DND-41 (cell line): ENCODE data around the gene ITSN1.

Experiments
- ATAC-seq: fragments of 200-7000 bp; cut with Tn5 transposase; 3 replicates; pipeline ENCODE4 v1.9.1; 2021; ENCODE audit warnings: low read depth; ENCODE audit not compliant: insufficient read depth
- DNase-seq: peaks from one replicate; pipeline ENCODE4 v3.0.0-alpha.2; 2020
- H2AFZ ChIP-seq: 2 replicates; pipeline ENCODE4 v1.6.0; 2012; ENCODE audit warnings: low read depth, low read length
- H3K27ac ChIP-seq: 2 replicates; pipeline ENCODE4 v1.5.1; 2012; ENCODE audit warnings: low read length, inconsistent platforms
- H3K27me3 ChIP-seq: fragments of 200-600 bp; sonication (generic); 2 replicates; pipeline ENCODE4 v1.6.0; 2012; ENCODE audit warnings: low read length, mild to moderate bottlenecking, inconsistent platforms; ENCODE audit not compliant: insufficient read depth, poor library complexity
- H3K36me3 ChIP-seq: 2 replicates; pipeline ENCODE4 v1.5.1; 2012; ENCODE audit warnings: low read length, inconsistent platforms; ENCODE audit not compliant: insufficient read depth
- H3K4me1 ChIP-seq: 2 replicates; pipeline ENCODE4 v1.5.1; 2012; ENCODE audit warnings: mild to moderate bottlenecking, low read length; ENCODE audit not compliant: insufficient read depth
- H3K4me2 ChIP-seq: 2 replicates; pipeline ENCODE4 v1.6.0; 2012; ENCODE audit warnings: mild to moderate bottlenecking, moderate library complexity, low read length, inconsistent platforms; ENCODE audit not compliant: insufficient read depth
- H3K4me3 ChIP-seq, 2 experiments: fragments of 200-600 bp in 1 of 2; shearing (Covaris generic) in 1 of 2; 2 replicates each; pipeline ENCODE4 v1.5.1; 2012 to 2016; ENCODE audit warnings: inconsistent platforms in 2 of 2, low read length in 2 of 2, mild to moderate bottlenecking in 2 of 2, low read depth in 1 of 2, moderate library complexity in 1 of 2
- H3K79me2 ChIP-seq: 2 replicates; pipeline ENCODE4 v1.6.0; 2012; ENCODE audit warnings: low read length, inconsistent platforms; ENCODE audit not compliant: insufficient read depth
- H3K9ac ChIP-seq: 2 replicates; pipeline ENCODE4 v1.6.0; 2012; ENCODE audit warnings: low read depth, mild to moderate bottlenecking, inconsistent platforms, low read length, moderate library complexity
- H3K9me3 ChIP-seq: 2 replicates; pipeline ENCODE4 v1.5.1; 2012; ENCODE audit warnings: low read length, moderate library complexity, mild to moderate bottlenecking, inconsistent platforms; ENCODE audit not compliant: insufficient read depth, severe bottlenecking
- H4K20me1 ChIP-seq: 2 replicates; pipeline ENCODE4 v1.6.0; 2012; ENCODE audit warnings: low read length; ENCODE audit not compliant: insufficient read depth
- EZH2 ChIP-seq: IDR thresholded peaks from 3 replicates; pipeline ENCODE4 v1.6.1; 2012; ENCODE audit warnings: borderline replicate concordance, low read depth, mild to moderate bottlenecking, moderate library complexity, low read length, inconsistent platforms; ENCODE audit not compliant: severe bottlenecking
- TF ChIP-seq, protein P1 (sequence below): IDR thresholded peaks from 2 replicates; pipeline ENCODE4 v1.5.1; 2012; ENCODE audit warnings: borderline replicate concordance, low read length, moderate library complexity, mild to moderate bottlenecking; ENCODE audit not compliant: poor library complexity, severe bottlenecking; ENCODE audit errors: extremely low read depth

ITSN1 gene

DNA sequence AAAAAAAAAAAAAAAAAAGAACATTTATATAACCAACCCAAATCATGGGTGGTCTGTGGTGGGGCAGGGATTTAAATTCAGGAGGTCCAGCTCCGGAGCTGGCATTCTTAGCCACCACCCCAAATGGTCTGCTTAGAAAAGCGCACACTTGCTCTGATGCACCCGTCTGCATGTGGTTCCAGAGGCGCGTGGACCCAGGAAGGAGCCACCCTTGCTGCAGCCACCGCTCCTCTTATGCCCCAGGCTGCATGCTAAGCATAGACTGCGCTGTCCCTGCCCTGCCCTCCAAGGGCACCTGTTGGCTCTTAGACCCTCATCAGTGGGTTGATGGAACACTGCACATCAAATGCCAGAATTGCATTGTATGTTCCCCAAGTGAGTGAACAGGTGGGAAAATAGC, 231.9 kb downstream of the ITSN1 start:
- H3K9me3 ChIP-seq, result no peaks in the 10 kb centered on the region
- ATAC-seq, result no peak
- TF ChIP-seq, protein P1, sequence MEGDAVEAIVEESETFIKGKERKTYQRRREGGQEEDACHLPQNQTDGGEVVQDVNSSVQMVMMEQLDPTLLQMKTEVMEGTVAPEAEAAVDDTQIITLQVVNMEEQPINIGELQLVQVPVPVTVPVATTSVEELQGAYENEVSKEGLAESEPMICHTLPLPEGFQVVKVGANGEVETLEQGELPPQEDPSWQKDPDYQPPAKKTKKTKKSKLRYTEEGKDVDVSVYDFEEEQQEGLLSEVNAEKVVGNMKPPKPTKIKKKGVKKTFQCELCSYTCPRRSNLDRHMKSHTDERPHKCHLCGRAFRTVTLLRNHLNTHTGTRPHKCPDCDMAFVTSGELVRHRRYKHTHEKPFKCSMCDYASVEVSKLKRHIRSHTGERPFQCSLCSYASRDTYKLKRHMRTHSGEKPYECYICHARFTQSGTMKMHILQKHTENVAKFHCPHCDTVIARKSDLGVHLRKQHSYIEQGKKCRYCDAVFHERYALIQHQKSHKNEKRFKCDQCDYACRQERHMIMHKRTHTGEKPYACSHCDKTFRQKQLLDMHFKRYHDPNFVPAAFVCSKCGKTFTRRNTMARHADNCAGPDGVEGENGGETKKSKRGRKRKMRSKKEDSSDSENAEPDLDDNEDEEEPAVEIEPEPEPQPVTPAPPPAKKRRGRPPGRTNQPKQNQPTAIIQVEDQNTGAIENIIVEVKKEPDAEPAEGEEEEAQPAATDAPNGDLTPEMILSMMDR, result no peak
- TF ChIP-seq EZH2, result no peak

DNA sequence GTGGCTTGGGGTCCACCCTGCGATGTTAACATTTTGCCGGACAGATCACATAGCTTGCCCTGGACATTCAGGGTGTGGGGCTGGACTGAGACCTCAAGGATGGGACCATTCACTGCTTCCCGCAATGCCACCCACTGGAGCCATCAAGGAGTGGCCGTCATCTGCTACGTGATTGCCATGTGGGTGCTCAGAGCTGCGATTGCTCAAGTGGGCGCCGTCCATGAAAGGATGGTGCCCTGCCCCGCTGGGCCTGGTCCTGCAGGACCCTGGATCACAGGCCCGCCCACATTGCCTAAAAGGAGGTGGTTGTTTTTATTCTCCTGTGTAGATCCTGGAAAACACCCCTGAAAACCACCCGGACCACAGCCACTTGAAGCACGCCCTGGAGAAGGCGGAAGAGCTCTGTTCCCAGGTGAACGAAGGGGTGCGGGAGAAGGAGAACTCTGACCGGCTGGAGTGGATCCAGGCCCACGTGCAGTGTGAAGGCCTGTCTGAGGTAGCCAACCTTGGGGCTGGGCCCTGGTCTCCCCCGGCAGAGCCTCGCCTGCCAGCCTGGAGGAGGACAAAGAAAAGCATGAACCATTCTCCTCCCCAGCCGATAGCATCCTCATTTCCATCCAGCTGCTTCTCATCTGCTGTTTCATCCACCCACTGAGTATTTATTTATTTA, 232.9 kb downstream of the ITSN1 start:
- no peak overlapping the region for H3K27ac ChIP-seq
- no peak overlapping the region for H2AFZ ChIP-seq
- H3K9me3 ChIP-seq, result no peaks in the 10 kb centered on the region
- H3K79me2 ChIP-seq, result no peaks in the 10 kb centered on the region
- H3K9ac ChIP-seq, result no peak overlapping the region
- no peaks in the 10 kb centered on the region for H4K20me1 ChIP-seq
- H3K4me2 ChIP-seq, result no peak overlapping the region
- ATAC-seq (no peak), DNase-seq (no peak)
- no peaks in the 10 kb centered on the region for H3K36me3 ChIP-seq
- no peak overlapping the region for H3K4me3 ChIP-seq
- no peaks in the 10 kb centered on the region for H3K27me3 ChIP-seq
- no peaks in the 10 kb centered on the region for H3K4me1 ChIP-seq
- TF ChIP-seq EZH2, result no peak
- TF ChIP-seq, protein P1, result no peak

More for the DNA sequence above, 231.9 kb downstream of the ITSN1 start:
- DNase-seq, result no peak
- Histone ChIP-seq H3K36me3 (no peaks in the 10 kb centered on the region), H3K4me1 (no peaks in the 10 kb centered on the region), H4K20me1 (no peaks in the 10 kb centered on the region), H3K27ac (no peak overlapping the region), H3K9ac (no peak overlapping the region), H3K27me3 (no peaks in the 10 kb centered on the region), H3K4me2 (no peak overlapping the region), H3K79me2 (no peaks in the 10 kb centered on the region), H2AFZ (no peak overlapping the region), H3K4me3 (no peak overlapping the region)

DNA sequence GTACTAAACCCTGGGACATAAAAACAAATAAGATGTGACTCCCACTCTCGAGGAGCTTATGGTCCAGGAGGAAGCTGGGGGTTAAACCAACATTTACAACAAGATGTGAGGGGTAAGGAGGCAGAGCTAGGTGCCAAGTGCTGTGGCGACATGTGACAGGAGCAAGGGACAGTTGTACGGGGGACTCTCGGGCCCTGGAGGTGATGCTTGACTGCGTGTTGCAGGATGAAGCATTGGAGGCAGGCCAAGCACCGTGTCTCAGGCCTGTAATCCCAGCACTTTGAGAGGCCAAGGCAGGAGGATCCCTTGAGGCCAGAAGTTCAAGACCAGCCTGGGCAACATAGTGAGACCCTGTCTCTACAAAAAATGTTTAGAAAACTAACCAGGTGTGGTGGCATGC, 236.5 kb downstream of the ITSN1 start:
- H3K36me3 ChIP-seq, result no peaks in the 10 kb centered on the region
- TF ChIP-seq, protein P1, result no peak
- no peak for TF ChIP-seq EZH2
- no peak overlapping the region for H3K4me3 ChIP-seq
- H2AFZ ChIP-seq, result no peak overlapping the region
- no peaks in the 10 kb centered on the region for H3K9me3 ChIP-seq
- ATAC-seq, result no peak
- H3K27ac ChIP-seq, result no peak overlapping the region
- no peaks in the 10 kb centered on the region for H3K27me3 ChIP-seq
- H3K4me1 ChIP-seq, result no peaks in the 10 kb centered on the region
- H3K9ac ChIP-seq, result no peak overlapping the region
- no peaks in the 10 kb centered on the region for H4K20me1 ChIP-seq
- H3K79me2 ChIP-seq, result no peaks in the 10 kb centered on the region
- H3K4me2 ChIP-seq, result no peak overlapping the region
- no peak for DNase-seq

DNA sequence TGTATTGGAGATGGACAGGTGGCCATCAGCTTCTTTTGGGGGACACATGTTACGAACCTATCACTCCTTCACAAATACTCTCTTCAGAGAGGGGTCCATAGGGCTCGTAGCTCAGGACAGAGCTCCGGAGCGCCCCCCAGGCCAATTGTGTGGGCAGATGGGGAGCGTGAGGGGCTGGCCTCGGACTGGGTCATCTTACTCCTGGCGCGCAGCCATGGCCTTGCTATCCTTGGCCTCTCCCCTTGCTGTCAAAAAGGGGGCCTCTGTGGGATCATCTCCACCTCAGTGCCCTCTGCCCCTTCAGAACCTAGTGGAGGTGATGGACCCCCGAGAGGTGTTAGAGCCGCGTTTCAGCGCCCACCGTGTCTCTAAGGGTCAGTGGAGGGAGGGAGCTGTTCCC, 238.3 kb downstream of the ITSN1 start:
- Histone ChIP-seq H4K20me1 (no peaks in the 10 kb centered on the region), H3K9ac (no peak overlapping the region), H3K4me1 (no peaks in the 10 kb centered on the region), H2AFZ (no peak overlapping the region), H3K4me3 (no peak overlapping the region), H3K4me2 (no peak overlapping the region), H3K9me3 (no peaks in the 10 kb centered on the region), H3K27ac (no peak overlapping the region), H3K36me3 (no peaks in the 10 kb centered on the region), H3K79me2 (no peaks in the 10 kb centered on the region), H3K27me3 (no peaks in the 10 kb centered on the region)
- ATAC-seq, result no peak
- no peak for DNase-seq
- no peak for TF ChIP-seq EZH2
- TF ChIP-seq, protein P1, result no peak
